Stromal cell of bone marrow (primary cell): Measurements from ENCODE around the gene RNF17.

ENCODE experiments used
- DNase-seq: peaks from one replicate; pipeline ENCODE4 v3.0.0-alpha.2; 2012; ENCODE audit warnings: low read depth

RNF17 gene

DNA sequence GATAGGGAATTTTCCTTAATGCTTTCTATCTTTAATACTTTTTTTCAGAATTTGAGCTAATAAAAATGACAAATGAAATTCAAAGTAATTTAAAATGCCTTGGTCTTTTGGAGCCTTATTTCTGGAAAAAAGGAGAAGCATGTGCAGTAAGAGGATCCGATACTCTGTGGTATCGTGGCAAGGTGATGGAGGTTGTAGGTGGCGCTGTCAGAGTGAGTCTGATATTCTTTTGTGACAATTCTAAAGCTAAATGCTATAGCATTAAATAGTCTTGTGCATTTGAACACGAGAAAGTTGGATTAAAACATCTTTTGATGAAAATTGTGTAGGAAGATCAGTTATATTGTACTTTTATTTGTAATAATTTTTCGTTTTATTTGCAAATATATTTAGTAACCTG, 95.0 kb downstream of the RNF17 start:
- no peak for DNase-seq

DNA sequence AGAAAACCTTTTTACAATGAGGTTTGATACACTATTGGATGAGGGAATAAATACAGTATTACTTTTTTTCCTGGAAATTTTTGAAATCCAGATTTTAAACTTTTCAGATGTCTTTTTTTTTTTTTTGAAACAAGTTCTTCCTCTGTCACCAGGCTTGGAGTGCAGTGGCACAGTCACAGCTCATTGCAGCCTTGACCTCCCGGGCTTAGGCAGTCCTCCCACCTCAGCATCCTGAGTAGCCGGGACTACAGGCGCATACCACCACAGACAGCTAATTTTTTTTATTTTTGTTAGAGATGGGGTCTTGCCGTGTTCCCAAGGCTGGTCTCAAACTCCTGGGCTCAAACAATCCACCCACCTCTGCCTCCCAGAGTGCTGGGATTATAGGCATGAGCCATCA, 96.8 kb downstream of the RNF17 start:
- DNase-seq: no peak

DNA sequence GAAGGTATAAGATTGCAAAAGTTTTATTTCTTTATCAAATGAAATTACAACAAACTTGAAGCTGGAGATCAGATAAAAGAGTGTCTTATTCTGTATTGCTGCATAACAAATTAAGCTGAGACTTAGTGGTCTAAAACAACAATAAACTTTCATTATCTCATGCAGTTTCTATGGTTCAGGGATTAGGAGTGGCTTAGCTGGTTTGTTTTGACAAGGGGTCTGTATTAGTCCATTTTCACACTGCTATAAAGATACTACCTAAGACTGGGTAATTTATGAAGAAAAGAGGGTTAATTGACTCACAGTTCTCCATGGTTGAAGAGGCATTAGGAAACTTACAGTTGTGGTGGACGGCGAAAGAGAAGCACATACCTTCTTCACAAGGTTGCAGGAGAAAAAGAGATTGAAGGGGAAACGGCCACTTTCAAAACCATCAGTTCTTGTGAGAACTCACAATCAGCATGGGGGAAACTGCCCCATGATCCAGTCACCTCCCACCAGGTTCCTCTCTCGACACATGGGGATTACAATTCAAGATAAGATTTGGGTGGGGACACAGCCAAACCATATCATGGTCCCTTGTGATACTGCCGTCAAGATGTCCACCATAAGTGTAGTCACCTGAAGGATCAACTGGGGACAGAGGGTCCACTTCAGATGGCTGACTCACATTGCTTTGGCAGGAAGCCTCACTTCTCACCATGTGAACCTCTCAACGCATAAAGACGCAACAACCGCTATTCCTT, 97.8 kb downstream of the RNF17 start:
- DNase-seq: no peak

DNA sequence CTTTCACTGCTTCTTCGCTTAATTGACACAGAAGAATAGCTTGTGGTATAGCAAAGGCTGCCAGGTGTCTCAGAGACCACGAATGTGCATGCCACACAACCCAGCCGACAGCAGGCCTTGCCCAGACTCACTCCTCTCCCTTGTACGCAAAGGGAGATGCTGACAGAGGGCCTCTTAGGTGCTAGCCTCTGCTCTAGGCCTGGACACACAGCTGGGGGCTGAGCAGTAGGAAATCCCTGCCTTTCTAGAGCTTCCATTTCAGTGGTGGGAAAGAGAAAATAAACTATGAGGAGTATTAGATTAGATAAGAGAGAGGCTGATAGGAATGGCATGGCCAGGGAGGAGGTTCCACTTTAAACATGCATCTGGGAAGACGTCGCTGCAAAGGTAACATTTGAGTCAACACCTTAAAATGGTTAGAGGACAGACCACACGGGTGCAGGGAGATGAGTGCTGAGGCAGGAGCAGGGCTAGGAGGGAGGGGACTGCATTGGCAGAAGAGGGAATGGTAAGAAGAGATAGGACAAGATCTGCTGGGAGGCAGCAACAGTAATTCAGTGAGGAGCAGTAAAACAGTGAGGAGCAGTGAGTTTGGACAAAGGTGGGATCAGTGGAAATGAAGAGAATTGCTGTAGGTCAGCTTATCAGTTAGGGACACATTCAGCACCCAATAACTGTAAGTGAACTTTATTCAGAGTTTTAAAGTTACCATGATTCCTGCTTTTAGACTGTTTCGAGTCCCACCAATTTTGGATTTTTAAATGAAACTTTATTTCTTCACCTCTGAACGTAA, 100.0 kb downstream of the RNF17 start:
- DNase-seq: no peak

DNA sequence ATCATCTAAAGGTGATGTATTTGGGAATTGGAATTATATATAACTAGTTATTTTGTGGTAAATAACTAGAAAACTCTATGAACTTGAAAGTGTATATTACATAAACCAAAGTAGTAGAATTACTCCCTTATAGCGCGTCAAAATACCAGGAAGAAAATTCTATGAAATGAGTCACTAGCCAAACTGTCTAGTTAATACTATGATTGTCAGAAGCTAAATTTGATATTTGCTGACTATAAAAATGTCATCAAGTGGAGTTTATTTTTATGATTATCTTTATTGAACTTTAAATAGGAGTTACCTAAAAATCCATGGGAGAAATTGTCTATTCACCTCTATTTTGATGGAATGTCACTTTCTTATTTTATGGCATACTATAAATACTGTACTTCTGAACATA, 100.6 kb downstream of the RNF17 start:
- DNase-seq: no peak

DNA sequence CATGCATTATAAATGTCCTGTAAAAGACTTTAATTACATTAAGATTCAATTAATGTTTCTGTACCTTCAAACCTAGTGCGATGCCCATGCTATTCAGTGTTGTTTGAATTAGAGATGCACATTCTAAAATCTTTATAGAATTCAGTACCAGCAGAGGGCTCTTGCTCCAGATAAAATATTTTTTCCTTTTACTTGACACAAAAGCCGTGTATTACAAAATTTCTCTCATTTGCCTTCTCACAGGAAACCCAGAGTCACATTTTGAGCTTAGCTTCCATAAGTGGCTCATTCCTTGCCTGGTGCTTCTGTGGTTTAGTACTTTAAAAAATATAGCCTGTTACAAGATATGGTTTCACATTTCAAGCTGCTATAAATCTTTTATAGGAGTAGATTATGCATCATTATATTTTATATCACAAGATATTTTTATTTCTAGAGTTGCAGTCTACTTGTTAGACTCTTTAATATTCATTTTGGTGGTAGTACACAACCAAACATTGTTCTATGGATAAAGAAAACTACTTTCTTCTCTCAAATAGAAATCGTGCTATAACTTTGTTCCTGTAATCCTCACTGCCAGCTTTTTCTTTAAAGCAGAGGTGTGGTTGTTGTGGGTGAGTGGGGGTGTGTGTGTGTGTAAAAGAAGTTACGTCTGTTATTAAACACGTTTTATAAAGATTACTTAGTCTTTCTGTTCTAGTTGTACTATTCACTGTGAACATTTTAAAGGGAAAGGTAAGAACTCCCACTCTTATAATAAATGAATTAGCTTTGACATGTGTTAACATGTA, 101.4 kb downstream of the RNF17 start:
- peak; percentile 13 for DNase-seq

DNA sequence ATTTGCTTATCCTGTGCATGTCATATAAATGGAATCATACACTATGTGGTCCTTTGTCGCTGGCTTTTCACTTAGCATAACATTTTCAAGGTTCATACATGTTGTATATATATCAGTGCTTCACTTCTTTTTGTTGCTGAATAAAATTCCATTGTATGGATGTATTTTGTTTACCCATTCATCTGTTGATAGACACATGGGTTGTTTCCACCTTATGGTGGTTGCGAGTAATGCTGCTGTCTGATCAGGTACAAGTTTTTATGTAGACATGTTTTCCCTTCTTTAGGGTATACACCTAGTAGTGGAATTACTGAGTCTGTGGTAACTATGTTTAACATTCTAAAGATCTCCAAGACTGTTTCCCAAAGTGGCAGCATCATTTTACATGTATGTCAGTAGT, 102.5 kb downstream of the RNF17 start:
- no peak for DNase-seq

DNA sequence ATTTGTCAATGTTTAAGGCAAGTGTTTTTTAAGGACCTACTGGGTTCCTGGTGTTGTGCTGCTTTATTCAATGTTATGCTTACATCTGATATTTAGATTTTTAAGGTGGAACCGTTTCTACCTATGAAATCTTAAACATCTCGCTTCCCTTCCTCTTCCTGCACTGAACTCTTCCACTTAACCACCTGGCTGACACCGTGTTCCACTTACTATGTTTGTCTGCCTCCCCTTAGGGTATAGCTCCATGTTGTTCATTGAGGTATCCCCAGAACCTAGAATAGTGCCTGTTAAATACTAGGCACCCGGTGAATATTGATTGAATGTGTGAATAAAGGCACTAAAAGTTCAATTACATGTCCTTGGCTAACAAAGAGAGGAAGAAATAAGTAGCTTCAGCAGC, 104.9 kb downstream of the RNF17 start:
- no peak for DNase-seq

DNA sequence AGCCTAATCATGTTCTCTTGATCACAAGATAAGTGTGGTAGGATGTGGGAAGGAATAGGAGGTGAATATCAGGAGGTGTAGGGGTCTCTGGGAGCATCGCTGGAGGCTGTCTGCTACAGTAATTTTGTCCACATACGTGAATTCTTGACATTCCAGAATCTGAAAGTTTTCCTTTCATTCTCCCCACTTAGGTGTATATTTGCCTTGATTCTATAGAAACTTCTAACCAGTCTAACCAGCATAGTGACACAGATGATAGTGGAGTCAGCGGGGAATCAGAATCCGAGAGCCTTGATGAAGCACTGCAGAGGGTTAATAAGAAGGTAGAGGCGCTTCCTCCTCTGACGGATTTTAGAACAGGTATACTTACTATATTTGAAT, 106.4 kb downstream of the RNF17 start:
- DNase-seq: no peak

DNA sequence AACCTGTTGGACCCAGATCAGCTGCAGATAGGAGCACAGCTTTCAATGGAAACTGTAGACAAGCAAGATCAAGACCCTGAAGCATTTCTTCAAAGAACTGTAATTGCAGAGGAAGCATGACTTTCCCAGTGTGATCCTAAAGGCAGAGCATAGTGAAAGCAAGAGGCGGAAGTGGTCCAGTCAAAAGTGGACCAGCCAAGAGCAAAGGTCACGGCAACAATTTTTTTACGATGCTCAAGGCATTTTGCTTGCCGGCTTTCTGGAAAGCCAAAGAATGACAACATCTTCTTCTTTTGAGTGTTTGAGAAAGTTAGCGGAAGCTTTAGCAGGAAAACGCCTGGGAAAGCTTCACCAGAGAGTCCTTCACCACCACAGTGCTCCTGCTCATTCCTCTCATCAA, 111.6 kb downstream of the RNF17 start:
- DNase-seq: no peak

DNA sequence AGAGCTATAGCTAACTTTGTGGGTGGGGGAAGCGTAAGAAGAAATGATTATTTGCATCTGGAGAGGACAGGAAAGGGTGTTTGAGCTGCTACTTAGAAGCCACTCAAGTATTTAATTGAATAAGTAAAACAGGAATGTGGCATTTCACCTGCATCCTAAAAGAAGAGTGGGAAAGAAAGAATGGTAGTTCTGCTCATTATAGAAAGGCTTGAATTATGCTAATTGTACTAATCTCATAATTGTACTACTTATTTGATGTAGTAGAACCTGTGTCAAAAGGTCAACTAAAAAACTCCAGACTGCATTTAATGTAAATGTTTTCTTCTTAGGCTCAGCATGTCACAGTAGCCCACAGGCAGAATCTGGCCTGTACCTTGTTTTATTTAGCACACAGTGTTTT, 113.6 kb downstream of the RNF17 start:
- DNase-seq: no peak

DNA sequence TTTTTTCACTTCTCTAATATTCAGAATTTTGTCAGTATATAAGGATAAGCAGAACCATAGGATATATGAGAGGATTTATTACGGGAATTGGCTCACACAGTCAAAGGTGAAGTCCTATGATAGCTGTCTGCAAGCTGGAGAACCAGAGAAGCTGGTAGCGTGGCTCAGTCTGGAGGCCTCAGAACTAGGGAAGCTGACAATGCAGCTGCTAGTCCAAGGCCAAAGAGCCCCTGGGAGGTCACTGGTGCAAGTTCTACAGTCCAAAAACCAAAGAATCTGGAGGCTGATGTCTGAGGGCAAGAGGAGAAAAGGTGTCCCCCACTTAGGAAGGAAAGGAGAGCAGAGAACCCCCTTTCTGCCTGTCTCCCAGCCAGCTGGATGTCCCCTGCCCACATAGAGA, 114.4 kb downstream of the RNF17 start:
- DNase-seq: no peak

DNA sequence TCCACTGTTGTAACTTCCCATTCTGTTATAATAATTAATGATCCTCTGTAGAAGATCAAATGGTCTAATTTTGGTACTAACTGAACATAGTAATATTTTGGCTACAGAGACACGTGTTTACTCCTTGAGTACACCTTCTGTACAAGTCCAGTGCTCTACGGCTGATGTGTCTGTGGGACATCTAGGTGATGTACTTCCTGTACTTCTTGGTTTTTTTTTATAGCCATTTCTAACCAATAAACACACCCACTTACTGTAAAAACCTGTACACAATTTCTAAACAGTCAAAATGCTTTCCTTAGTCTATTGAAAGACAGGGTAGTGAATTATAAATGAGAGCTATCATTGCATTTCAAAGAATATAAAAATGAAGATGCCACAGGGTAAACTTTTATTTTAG, 118.7 kb downstream of the RNF17 start:
- DNase-seq: no peak

DNA sequence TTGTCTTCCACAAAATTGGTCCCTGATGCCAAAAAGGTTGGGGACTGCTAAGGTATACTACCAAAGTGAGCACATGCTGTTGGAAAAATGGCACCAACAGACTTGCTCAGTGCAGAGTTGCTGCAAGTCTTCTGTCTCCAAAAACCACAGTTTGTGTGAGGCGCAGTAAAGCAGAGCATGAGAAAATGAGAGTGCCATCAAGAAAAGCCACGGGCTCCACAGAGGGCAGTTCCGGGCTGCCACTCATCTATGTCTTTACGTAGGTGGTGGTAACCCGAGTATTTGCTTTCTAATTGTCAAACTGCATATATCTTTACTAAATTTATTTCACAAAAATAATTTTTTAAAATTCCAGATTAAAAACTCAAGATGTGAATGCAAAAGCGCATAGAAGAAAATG, 123.8 kb downstream of the RNF17 start:
- DNase-seq: no peak

DNA sequence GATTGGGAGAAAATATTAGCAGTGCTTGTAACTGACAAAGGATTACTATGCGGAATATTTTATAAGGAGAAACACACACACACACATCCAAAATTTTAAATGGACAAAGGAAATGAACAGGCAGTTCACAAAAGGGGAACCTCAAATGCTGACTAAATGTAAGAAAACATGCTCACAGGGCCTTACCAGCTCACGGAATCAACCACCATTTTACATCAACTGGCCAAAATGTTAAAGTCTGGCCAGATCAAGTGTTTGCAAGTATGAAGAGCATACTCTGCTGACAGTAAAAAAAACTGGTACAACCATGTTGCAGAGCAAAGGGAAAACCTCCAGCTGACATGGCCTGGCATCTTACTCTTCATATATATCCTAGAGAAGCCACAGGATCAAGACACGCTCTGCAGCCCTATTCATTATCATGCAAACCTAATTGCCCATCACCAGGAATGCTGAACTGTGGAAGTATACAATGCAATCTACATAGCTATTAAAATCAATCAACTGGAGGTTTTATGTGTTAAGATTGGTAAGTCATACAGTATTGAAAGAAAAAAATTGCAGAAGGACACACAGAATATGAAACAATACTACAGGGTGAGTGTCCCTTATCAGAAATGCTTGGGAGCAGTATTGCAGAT, 124.4 kb downstream of the RNF17 start:
- no peak for DNase-seq

DNA sequence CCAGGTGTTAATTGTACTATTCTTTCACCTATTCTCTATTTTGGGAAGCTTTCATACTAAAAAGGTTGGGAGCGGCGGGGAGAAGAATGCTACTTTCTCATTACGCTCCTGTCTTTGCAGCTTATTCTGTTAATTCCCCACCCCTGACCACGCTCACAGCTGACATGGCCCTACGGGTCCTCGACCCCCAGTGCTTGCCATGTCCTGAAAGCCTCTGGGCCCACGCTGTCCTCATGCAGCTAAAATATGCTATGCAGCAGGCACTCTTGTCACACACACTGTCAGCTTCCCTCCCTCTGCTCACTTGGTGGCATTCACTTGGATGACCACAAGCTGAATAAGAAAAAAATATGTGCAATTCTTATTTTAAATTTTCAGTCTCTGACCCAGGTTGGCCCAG, 126.3 kb downstream of the RNF17 start:
- no peak for DNase-seq

DNA sequence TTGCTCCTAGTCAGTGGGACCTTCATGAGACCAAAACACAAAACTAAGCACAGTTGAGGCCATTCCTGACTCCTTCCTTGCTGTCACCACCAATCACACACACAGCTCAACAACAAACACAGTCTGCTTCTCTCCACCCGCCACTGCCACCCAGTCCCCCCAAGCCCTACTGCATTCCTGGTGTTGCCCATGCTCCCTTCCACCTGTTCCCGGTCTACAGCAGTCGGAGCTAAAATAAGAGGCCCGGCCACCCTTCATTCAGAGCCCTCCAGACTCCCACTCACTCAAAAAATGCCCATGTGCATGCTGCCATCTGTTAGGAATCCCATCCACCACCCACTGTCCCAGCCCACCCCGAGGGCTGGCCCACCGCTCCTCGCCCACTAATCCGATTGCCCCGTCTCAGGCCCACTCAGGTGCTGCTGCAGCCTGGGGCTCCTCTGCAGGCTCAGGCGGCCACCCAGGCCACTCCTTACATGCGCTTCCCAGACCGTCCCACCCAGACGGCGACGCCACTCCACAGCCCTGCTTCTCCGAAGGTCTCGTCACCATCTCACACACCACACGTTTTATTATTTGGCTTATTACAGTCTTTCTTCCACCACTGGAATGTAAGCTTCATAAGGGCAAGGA, 127.6 kb downstream of the RNF17 start:
- no peak for DNase-seq

DNA sequence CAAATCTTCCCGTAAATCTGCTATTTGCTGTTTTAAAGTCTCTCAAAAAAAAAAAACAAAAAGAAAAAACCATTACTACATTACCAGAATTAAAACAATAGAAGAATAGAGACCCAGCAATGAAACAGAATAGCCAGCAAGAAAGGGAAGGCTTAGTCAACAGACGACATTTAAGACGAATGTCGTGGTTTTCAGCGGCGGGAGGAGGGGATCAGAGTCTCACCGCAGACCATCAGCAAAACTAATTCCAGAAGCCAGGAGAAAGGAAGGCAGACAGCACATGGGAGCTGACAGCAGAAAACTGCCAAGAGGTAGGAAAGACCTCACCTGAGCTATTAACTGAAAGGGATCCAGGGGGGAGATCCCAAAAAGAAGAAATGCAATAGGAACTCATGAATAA, 128.9 kb downstream of the RNF17 start:
- no peak for DNase-seq

DNA sequence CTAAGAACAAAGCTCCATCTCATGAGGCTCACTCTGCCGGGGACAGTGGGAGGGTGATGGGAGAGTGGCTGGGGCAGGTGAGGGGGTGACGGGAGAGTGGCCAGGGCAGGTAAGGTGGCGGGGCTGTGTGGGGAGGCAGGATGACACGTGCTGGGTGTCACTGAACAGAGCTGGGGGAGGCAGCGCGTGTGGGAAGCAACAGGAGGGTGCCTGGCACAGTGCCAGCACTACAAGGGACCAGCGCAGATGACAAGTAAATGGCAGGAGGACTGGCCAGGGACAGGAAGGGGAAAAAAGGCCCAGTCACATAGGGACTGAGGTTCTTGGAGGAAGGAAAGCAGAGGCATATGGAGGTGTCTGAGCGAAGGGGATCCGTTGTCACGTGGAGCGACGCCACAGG, 129.9 kb downstream of the RNF17 start:
- DNase-seq: no peak

DNA sequence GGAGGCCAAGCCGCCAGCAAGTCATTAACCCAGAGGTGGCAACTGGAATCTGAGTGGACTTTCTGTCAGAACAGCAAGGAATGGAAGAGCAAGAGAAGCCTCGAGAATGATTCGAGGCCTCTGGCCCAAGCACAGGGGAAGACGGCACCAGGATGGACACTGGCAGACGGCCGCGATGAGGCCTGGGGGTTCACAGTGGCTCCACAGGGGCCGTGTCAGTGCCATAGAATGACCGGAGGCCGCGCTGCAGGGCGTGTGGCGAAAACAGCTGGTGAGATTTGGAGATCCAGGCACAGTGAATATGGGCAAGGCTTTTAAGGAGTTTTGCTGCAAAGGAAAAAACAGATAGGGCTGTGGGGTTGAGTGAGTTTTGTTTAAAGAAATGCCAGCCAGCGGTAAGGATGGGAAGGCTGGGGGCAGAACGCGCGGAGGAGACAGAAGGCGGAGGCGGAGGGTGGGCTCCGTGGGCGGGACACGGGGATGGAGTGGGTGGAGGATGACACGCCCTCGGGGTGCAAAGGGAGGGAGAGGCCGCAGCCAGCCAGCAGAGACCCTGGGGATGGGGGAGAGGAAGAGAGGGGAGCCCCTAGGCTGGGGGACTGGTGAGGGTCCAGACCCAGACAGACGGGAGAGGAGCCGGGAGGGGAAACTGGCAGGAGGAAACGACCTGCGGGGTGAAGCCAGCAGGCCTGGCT, 130.5 kb downstream of the RNF17 start:
- DNase-seq: no peak

DNA sequence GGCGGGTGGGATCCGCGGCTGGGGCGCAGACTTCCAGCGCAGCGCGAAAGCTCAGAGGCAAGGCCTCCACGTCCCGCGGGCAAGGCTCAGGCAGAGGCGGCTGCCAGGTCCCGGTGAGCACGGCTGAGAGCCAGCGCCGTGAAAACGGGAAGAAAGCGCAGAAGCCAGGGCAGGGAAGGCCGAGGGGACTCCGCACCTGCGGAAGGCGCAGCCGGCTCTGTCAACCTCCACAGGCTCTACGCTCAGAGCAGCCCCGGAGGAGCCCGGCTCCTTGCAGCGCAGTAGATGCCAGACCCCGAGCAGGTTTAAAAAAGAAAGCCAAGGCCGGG, 131.0 kb downstream of the RNF17 start:
- DNase-seq: no peak

DNA sequence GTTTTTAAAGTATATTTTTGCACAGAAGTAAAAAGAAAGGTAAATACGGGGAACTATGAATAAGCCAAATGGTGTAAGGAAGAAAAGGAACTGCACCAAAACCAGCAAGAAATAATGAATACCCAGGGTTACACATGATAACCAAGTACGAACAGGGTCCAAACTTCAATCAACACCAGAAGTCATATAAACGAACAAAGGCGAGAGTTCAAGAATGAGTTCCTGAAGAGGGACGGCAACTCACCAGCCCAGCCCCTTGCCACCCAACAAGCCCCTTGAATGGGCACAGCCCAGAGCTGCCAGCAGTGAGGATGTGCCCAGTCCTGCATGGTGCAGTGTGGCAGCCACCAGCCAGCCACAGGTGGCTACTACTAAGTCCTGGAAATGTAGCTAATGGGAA, 132.1 kb downstream of the RNF17 start:
- no peak for DNase-seq
